8988T (cell line): Measurements from ENCODE around the gene NCK2.

ENCODE experiments used
- DNase-seq: peaks from one replicate; pipeline ENCODE4 v3.0.0; 2011

NCK2 gene

DNA sequence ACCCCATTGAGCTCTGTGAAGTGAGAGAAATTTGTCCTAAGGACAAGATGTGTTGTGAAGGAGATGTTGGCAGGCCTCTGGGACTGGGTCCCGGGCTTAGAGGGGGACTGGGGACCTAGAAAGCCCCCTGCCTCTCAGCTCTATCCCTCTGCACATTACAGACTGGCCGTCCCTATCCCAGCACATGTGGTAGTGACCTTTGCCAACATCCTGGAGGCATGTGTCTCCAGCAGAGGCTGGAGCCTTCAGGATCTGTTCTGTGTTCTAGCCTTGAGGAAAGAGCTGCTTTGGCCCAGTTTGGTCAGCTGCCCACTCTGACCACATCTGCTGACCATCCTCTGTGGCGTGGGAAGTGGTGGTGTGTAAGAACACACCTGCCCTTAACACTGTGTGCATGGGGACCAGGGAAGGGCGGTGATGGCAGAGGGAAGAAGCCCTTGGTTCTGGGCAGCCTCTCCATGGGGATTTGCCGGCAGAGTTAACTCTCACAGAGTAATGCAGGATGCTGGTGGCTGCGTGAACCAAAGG lies 33.4 kb downstream of the NCK2 start:
- DNase-seq, result no peak

- no peak for DNase-seq
These were observed 34.7 kb downstream of the NCK2 start for GRCh38 chr2:105779394-105779793.

- DNase-seq, result no peak
These were observed 35.9 kb downstream of the NCK2 start for GRCh38 chr2:105780606-105781005.

DNA sequence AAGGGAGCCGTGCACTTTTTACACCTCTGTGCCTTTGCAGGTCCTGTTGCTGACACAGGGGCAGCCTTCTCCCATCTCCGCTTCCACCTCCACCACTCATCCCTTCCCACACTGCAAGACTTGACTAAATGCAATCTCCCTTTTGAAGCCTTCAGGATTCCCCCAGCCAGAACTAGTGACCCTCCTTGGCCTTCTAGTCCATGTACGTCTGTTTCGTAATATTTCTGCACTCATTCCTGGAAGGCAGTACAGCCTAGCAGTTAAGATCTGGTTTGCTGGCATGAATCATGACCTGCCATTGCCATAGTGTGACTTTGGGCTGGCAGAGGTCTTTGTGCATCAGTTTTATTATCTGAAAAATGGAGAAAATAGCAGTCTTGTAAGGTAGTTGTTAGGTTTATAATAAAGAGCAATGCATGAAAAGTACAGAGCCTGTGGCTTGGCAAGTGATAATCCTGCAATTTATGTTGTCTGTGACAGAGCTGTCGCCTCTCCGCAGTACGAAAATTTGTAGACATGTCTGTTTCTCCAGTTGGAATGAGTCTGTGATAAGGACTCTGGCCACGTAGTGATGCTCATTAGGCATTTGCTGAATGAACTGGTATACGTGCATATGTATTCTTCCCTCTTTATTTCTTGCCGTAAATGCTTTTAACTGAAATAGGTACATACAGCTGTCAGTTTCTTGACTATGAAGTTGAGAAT lies 36.7 kb downstream of the NCK2 start:
- DNase-seq, result no peak

DNA sequence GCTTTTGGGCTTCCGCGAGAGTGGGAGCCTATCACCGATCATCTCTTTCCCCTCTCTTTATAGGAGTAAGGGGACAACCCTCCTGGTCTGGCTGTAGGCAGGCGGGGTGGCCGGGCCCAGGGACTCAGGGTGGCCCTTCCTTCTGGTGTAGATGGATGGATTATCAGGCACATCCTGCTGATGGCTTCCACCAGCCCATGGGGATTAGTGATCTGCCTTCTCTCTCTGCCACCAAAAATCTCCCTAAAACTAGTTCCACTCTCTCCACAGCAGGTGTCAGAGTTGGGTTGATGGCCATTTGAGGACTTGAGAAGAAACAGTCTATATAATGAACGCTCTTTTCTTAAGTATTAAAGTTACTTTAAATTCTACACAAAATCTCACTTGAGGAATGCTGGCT lies 37.4 kb downstream of the NCK2 start:
- DNase-seq, result no peak

GRCh38 chr2:105782646-105783045 lies 37.9 kb downstream of the NCK2 start:
- no peak for DNase-seq

GRCh38 chr2:105783151-105783738 lies 38.5 kb downstream of the NCK2 start:
- DNase-seq, result no peak

- no peak for DNase-seq
These were observed 39.3 kb downstream of the NCK2 start for GRCh38 chr2:105783972-105784371.

GRCh38 chr2:105784589-105784988 lies 39.9 kb downstream of the NCK2 start:
- DNase-seq, result no peak

DNA sequence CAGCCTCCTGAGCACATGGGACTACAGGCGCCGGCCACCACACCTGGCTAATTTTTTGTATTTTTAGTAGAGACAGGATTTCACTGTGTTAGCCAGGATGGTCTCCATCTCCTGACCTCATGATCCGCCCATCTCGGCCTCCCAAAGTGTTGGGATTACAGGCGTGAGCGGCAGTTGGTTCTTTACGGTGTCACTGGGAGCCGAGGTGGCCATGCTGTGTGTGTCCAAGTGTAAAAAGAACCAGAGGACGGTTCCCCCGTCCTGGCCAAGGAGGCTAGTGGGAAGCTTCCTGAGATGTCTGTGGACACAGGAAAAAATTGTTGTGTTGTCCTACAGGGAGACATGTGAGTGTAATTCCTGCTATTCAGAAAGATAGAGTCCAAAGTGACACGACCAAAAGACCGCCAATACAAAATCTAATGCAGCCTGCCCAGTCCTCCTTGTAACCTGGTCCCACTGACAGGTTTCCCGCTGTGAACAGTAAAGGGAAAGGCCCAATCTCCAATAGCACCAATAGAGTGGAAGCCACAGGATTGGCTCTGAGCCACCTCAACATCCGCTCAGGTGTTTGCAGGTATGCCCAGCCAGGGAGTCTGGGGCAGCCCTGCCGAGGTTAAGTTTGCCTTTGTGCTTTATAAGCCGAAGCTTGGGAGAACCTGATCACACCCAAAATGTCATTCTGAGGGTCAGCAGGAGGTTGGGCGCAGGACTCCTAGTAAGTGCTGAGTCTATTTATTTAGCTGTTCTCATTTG lies 40.6 kb downstream of the NCK2 start:
- DNase-seq, result no peak

GRCh38 chr2:105786231-105787230 lies 41.8 kb downstream of the NCK2 start:
- DNase-seq, result no peak

DNA sequence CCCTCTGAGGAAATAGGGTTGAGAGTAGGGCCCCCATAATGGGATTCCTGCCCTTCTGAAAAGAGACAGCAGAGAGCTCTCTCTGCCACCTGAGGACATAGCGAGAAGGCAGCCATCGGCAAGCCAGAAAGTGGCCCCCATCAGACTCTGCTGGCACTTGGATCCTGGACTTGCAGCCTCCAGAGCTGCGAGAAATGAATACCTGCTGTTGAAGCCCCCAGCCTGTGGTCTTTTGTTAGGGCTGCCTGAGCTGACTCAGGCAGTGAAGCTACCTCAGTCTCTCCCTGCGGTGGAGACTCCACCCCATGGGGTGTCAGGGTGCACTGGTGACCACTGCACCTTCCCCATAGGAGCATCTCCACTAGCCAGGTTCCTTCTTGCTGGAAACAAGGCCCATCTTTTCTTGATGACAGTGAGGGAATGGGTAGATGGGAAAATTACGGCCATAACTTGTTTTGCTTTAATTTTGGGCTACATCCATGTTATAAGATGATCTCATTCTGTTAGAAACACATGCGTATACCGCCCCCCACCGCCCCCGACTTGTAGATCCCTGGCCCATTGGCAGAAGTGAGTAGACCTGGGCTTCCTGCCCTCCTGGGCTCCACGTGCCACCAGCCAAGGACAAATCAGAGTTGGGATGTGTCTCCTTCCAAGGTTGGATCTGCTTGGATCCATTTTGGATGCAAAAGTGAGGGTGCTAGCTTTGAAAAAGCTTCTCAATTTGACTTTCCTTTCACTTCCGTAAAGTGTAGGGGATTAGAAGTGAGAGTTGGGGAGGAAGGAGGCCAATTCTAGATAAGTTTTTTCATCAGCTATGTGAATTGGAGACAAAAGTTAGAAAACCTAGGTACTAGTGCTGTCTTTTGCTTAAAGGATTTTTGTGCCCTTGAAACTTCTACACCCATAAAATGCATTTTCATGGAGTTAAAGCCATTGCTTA lies 42.9 kb downstream of the NCK2 start:
- DNase-seq, result no peak

GRCh38 chr2:105788670-105789290 lies 44.1 kb downstream of the NCK2 start:
- DNase-seq, result no peak

- DNase-seq, result no peak
These were observed 45.2 kb downstream of the NCK2 start for GRCh38 chr2:105789745-105790460.

GRCh38 chr2:105790461-105791149 lies 45.9 kb downstream of the NCK2 start:
- DNase-seq, result no peak

- DNase-seq, result no peak
These were observed 46.5 kb downstream of the NCK2 start for GRCh38 chr2:105791229-105791628.

- DNase-seq, result no peak
These were observed 47.8 kb downstream of the NCK2 start for GRCh38 chr2:105792561-105792960.

GRCh38 chr2:105793196-105793975 lies 48.7 kb downstream of the NCK2 start:
- no peak for DNase-seq
